Vagina (tissue), 2 donors: ENCODE data around the gene RBM17. TPM values are rescaled to one million over a fixed set of nuclear protein-coding genes. Genes with fewer than 3 reads are reported as not detected.

ENCODE experiments used
- DNase-seq, 2 donors: peaks; one replicate each; pipeline ENCODE4 v3.0.0-alpha.2; 2017; ENCODE audit errors: extremely low spot score in 2 of 2
- H3K27ac ChIP-seq: fragments of 200-600 bp; sonication (generic); one replicate; pipeline ENCODE4 v1.5.1; 2019
- H3K27me3 ChIP-seq: fragments of 200-600 bp; sonication (generic); one replicate; pipeline ENCODE4 v1.5.1; 2019
- H3K36me3 ChIP-seq, 2 donors: fragments of 200-600 bp; sonication (generic); one replicate each; pipeline ENCODE4 v1.5.1; 2017 to 2019
- H3K4me1 ChIP-seq: fragments of 200-600 bp; sonication (generic); one replicate; pipeline ENCODE4 v1.5.1; 2019
- H3K4me3 ChIP-seq, 2 donors: fragments of 200-600 bp; sonication (generic); 1 replicate in 1 of 2; 2 replicates in 1 of 2; pipeline ENCODE4 v1.5.1; 2016 to 2019
- H3K9me3 ChIP-seq: fragments of 200-600 bp; sonication (generic); one replicate; pipeline ENCODE4 v1.5.1; 2019
- POLR2A ChIP-seq, 2 donors: fragments of 450-650 bp; IDR thresholded peaks; one replicate each; pipeline ENCODE4 v1.6.1; 2017; ENCODE audit warnings: antibody characterized with exemption in 2 of 2, mild to moderate bottlenecking in 2 of 2, moderate library complexity in 2 of 2
- POLR2AphosphoS5 ChIP-seq, 2 donors: sonication (generic); formaldehyde crosslinking; IDR thresholded peaks; one replicate each; pipeline ENCODE4 v1.9.0; 2017; ENCODE audit warnings: antibody characterized with exemption in 2 of 2, mild to moderate bottlenecking in 2 of 2, low read depth in 1 of 2; ENCODE audit not compliant: insufficient read depth in 1 of 2
- intact Hi-C: fragments of 100-400 bp; cut with DNase I; formaldehyde crosslinking; loops from one replicate; pipeline ENCODE4 v1.15.1; 2023
- total RNA-seq: library from RNA; depleted of rRNA; stranded (reverse); fragments of >200 nt; gene quantifications from one replicate; pipeline ENCODE4 v1.2.3, GENCODE V29; 2016
- TF ChIP-seq, protein P1 (sequence below), 3 experiments: fragments of 450-650 bp in 2 of 3; fragments of 200-600 bp in 1 of 3; sonication (generic) in 1 of 3; IDR thresholded peaks; one replicate each; pipeline ENCODE4 v1.5.1; 2017 to 2019; ENCODE audit warnings: antibody characterized with exemption in 3 of 3, mild to moderate bottlenecking in 2 of 3, moderate library complexity in 2 of 3

RBM17 gene
- total RNA-seq, 1 donor from 2014 or later = 50.6 TPM

DNA sequence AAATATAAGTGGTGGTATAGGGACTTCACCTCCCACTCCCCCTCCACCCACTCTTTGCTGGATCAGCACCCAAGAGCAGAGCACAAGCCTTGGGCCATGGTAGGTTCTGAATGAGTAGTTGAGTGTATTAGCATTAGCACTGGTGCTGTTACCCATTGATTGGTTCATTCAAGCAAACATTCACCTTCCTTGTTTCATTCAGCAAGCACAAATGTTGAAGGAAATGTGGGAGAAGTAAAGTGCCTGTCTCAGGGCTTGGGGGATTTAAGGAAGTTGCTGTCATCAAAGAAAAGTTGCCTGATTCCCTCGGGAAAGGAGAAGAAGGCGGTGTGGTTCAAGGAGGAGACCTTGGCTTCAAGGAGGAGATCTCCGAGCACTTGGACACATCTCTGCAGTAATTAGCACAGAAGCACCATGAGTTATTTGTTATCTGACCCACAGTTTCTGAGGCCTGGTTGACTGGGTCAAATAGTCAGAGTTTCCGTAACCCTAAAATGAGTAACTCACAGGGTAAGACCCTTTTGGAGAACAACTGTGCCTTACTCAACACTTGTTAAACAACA, 44.0 kb upstream of the RBM17 start:
- peak; percentile 22 to 70 for DNase-seq
- no peaks in the 10 kb centered on the region for H3K4me1 ChIP-seq
- no peak overlapping the region for H3K27ac ChIP-seq
- no peak for TF ChIP-seq POLR2A (IDR thresholded peaks at IDR 0.05)
- intact Hi-C loops = no loop called here
- H3K9me3 ChIP-seq = no peaks in the 10 kb centered on the region
- H3K27me3 ChIP-seq = no peaks in the 10 kb centered on the region
- no peaks in the 10 kb centered on the region for H3K36me3 ChIP-seq
- H3K4me3 ChIP-seq = no peak overlapping the region

DNA sequence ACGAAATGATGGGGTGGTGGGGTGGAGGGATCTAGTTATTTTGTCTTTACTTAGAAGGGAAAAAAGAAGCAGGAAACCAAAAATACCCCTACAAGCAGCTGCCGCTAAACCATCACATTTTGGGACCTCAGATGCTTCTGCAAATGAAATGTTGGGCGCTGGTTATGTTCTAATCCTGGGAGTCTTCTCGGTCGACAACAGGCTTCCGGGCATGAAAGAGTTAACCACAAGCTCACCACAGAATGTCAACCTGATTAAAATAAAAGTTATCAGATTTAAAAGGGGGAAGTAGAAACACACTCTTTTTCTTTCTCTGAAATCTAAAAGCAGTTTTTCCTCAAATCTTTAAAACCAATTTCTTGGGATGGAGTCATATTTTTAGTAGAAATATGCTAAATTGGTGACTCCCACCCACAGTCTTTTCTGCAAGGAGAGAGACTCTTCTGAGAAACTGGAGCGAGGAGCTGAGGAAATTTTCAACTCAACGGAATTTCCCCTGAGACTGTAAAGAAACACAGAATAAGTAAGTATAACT, 43.5 kb upstream of the RBM17 start:
- Histone ChIP-seq H3K36me3 (no peaks in the 10 kb centered on the region), H3K4me3 (no peak overlapping the region), H3K9me3 (no peaks in the 10 kb centered on the region), H3K27ac (no peak overlapping the region), H3K27me3 (no peaks in the 10 kb centered on the region), H3K4me1 (peaks cover 5% of the 10 kb centered on the region)
- intact Hi-C loops = no loop called here
- no peak for DNase-seq
- no peak for TF ChIP-seq POLR2A (IDR thresholded peaks at IDR 0.05)

DNA sequence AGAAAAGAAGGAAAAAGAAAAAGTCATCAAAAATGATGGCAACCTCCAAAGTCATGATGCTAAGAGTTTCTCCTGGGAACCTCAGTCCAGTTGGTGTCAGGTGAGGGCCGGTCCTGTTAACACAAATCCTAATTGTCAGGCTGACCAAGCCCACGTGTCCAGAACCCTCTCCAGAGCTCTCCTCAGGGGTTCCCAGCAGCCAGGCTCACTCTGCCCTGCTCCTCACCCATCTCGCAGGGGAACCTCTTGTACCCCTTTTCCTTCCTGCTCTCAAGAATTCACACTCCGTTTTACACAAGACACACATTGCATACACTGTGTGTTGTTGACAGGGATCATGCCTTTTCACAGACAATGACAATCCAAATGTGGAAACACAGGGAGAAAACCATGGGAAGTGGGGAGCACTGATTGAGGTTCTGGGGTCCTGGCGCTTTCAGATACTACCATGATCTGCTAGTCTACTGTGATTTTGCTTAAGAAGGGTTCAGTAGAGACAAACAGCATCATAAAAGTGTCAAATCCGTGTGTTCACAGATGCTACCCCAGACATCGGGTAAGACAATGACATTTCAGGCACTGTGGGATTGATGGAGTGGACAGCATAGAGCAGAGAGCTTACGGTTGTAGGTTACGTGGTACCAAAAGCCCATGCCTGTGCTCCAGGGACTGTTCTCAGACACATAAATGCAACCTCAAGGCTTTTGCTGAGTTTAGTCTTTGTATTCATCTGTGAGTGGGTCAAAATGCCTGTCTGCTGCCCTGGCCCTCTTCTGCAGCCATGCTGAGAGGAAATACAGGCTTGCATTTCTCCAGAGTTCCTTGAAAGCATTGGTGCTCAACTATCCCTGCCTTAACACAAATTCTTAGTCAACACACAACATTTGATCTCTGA, 42.7 kb upstream of the RBM17 start:
- intact Hi-C loops = no loop called here
- peak; percentile 37 to 70 for DNase-seq
- H3K9me3 ChIP-seq = no peaks in the 10 kb centered on the region

DNA sequence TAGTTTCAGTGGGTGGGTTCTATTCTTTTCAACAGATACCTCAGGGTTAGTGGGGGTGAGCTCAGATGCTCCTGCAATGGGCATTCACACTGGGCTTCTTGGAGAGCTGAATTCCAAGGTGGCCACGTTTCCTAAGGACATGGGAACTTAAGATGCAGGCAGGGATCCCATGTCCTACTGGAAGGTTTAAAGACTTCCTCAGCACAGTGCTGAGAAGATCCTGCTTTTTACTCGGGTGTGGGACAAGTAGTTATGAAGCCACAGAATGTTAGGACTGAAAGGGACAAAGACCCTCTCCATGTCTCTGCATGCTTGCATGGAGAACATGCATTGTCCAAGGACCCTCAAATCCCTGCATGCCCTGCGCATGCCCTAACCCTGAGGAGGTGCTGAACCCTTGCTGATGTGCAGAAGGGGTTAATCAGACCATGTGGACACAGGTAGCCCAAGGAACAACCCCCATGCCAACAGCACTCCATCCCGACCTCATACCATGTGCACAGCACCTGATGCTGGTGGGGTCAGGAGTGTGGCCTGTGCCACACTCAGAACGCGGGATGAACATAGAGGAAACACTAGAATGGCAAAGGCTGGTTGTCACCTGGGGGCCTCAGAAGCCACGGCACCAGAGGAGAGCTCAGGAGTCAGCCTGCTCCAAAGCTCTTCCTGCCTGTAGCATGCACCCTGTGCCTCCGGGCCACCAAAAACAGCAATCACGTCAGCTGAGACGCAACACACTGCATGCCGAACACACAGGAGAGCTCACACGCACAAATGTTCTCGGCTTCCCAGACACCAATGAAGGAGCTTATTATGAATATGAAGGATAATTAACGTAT, 41.8 kb upstream of the RBM17 start:
- H3K9me3 ChIP-seq = no peaks in the 10 kb centered on the region
- intact Hi-C loops = no loop called here

More for the DNA sequence above, 42.7 kb upstream of the RBM17 start:
- peaks cover 8% of the 10 kb centered on the region for H3K4me1 ChIP-seq
- no peak overlapping the region for H3K4me3 ChIP-seq
- TF ChIP-seq POLR2A (IDR thresholded peaks at IDR 0.05) = no peak
- TF ChIP-seq, protein P1, sequence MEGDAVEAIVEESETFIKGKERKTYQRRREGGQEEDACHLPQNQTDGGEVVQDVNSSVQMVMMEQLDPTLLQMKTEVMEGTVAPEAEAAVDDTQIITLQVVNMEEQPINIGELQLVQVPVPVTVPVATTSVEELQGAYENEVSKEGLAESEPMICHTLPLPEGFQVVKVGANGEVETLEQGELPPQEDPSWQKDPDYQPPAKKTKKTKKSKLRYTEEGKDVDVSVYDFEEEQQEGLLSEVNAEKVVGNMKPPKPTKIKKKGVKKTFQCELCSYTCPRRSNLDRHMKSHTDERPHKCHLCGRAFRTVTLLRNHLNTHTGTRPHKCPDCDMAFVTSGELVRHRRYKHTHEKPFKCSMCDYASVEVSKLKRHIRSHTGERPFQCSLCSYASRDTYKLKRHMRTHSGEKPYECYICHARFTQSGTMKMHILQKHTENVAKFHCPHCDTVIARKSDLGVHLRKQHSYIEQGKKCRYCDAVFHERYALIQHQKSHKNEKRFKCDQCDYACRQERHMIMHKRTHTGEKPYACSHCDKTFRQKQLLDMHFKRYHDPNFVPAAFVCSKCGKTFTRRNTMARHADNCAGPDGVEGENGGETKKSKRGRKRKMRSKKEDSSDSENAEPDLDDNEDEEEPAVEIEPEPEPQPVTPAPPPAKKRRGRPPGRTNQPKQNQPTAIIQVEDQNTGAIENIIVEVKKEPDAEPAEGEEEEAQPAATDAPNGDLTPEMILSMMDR (IDR thresholded peaks at IDR 0.05) = no peak
- TF ChIP-seq POLR2AphosphoS5 (IDR thresholded peaks at IDR 0.05; ENCODE audit: insufficient read depth in 1 of 2, low read depth in 1 of 2) = no peak
- no peaks in the 10 kb centered on the region for H3K36me3 ChIP-seq
- H3K27ac ChIP-seq = no peak overlapping the region
- no peaks in the 10 kb centered on the region for H3K27me3 ChIP-seq

DNA sequence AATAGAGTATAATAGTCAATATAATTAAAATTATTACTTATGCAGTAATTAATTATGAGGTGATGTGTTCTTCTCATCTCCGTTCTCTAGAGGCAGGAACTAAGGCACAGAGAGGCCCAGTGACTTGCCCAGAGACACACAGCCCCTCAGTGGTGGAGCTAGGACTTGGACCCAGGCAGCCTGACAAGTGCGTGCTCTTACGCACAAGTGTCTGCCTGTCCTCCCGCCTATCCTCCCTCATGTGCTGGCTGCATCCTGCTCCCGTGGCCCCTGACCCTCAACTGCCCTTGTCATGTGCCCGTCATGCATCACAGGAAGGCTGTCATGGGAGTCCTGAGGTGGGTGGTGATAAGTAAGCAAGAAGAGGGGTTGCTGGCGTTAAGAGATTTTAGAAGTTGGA, 41.0 kb upstream of the RBM17 start:
- no peaks in the 10 kb centered on the region for H3K9me3 ChIP-seq
- no peak overlapping the region for H3K27ac ChIP-seq
- TF ChIP-seq, protein P1 (IDR thresholded peaks at IDR 0.05) = no peak
- TF ChIP-seq POLR2A (IDR thresholded peaks at IDR 0.05) = no peak
- TF ChIP-seq POLR2AphosphoS5 (IDR thresholded peaks at IDR 0.05; ENCODE audit: insufficient read depth in 1 of 2, low read depth in 1 of 2) = no peak
- H3K36me3 ChIP-seq = no peaks in the 10 kb centered on the region
- DNase-seq = peak in 1 of 2 donors; percentile 43
- H3K27me3 ChIP-seq = no peaks in the 10 kb centered on the region
- intact Hi-C loops = no loop called here
- peaks cover 8% of the 10 kb centered on the region for H3K4me1 ChIP-seq
- H3K4me3 ChIP-seq = no peak overlapping the region

More for the DNA sequence above, 41.8 kb upstream of the RBM17 start:
- Histone ChIP-seq H3K4me1 (peaks cover 8% of the 10 kb centered on the region), H3K36me3 (no peaks in the 10 kb centered on the region), H3K27me3 (no peaks in the 10 kb centered on the region), H3K4me3 (no peak overlapping the region), H3K27ac (no peak overlapping the region)
- TF ChIP-seq, protein P1 (IDR thresholded peaks at IDR 0.05) = no peak
- TF ChIP-seq POLR2AphosphoS5 (IDR thresholded peaks at IDR 0.05; ENCODE audit: insufficient read depth in 1 of 2, low read depth in 1 of 2) = no peak
- TF ChIP-seq POLR2A (IDR thresholded peaks at IDR 0.05) = no peak
- peak in 1 of 2 donors; percentile 43 for DNase-seq
